H1 (cell line): Measurements from ENCODE around the gene ZBTB1. TPM values are rescaled to one million over a fixed set of nuclear protein-coding genes. Genes with fewer than 3 reads are reported as not detected.

Experiments used
- CTCF ChIA-PET: fragments of 300-600 bp; sonication (Branson Sonifier 250); formaldehyde crosslinking; loops from one replicate; lab custom pipeline; 2021; ENCODE audit not compliant: partially characterized antibody; lab: Charles Lee
- POLR2A ChIA-PET: fragments of 300-600 bp; sonication (Branson Sonifier 250); formaldehyde crosslinking; loops from one replicate; lab custom pipeline; 2021; ENCODE audit warnings: inconsistent platforms; ENCODE audit not compliant: partially characterized antibody; lab: Charles Lee
- DNase-seq, 2 experiments: peaks; one replicate each; pipeline versions ENCODE4 v3.0.0 to v3.0.0-alpha.2; 2010 to 2022; ENCODE audit warnings: low spot score in 2 of 2, low read depth in 1 of 2, mixed read lengths in 1 of 2
- FAIRE-seq: peaks from 2 replicates; lab custom pipeline; 2011; peaks lifted over from hg19 to GRCh38; lab: Jason Lieb, UNC
- H2AFZ ChIP-seq: 2 replicates; pipeline ENCODE4 v1.8.1; 2012; ENCODE audit warnings: low read length, inconsistent platforms
- H2AK5ac ChIP-seq: 2 replicates; pipeline ENCODE4 v1.6.1; 2013; ENCODE audit warnings: low read depth, low read length
- H2BK120ac ChIP-seq: replicated peaks from 2 replicates; pipeline ENCODE3; 2013; ENCODE audit warnings: low read depth, low read length, inconsistent platforms
- H2BK12ac ChIP-seq: 2 replicates; pipeline ENCODE4 v1.6.1; 2013; ENCODE audit warnings: low read depth, low read length
- H2BK15ac ChIP-seq: 2 replicates; pipeline ENCODE4 v1.6.1; 2013; ENCODE audit warnings: low read length
- H2BK20ac ChIP-seq: 2 replicates; pipeline ENCODE4 v1.6.1; 2013; ENCODE audit warnings: low read length
- H2BK5ac ChIP-seq: 2 replicates; pipeline ENCODE4 v1.6.1; 2013; ENCODE audit warnings: low read depth, low read length
- H3K14ac ChIP-seq: 2 replicates; pipeline ENCODE4 v1.6.1; 2013; ENCODE audit warnings: inconsistent platforms; ENCODE audit not compliant: insufficient read length
- H3K18ac ChIP-seq: 2 replicates; pipeline ENCODE4 v1.6.1; 2013; ENCODE audit warnings: low read length; ENCODE audit errors: extremely low read depth
- H3K23ac ChIP-seq: 2 replicates; pipeline ENCODE4 v1.6.1; 2013; ENCODE audit warnings: inconsistent platforms; ENCODE audit not compliant: insufficient read length
- H3K23me2 ChIP-seq: 2 replicates; pipeline ENCODE4 v1.6.1; 2013; ENCODE audit warnings: low read depth, low read length
- H3K27ac ChIP-seq: 2 replicates; pipeline ENCODE4 v1.6.1; 2011; ENCODE audit warnings: low read depth, low read length, inconsistent platforms
- H3K27me3 ChIP-seq, 4 experiments: replicated peaks in 1 of 4; 1 replicate in 1 of 4; 2 replicates in 3 of 4; pipeline versions ENCODE4 v1.6.1 to v1.8.1; 2011 to 2013; ENCODE audit warnings: low read length in 3 of 4, mild to moderate bottlenecking in 3 of 4, inconsistent platforms in 2 of 4, mixed read lengths in 2 of 4, moderate library complexity in 1 of 4; ENCODE audit not compliant: control insufficient read depth in 3 of 4, insufficient read depth in 3 of 4; ENCODE audit errors: extremely low read depth in 1 of 4
- H3K36me3 ChIP-seq, 4 experiments: 2 replicates each; pipeline versions ENCODE4 v1.6.1 to v1.8.1; 2011 to 2013; ENCODE audit warnings: mild to moderate bottlenecking in 4 of 4, low read length in 3 of 4, moderate library complexity in 2 of 4, control low read depth in 1 of 4, inconsistent platforms in 1 of 4; ENCODE audit not compliant: insufficient read depth in 4 of 4, control insufficient read depth in 2 of 4
- H3K4ac ChIP-seq: replicated peaks from 2 replicates; pipeline ENCODE3; 2013; ENCODE audit warnings: low read length, low read depth, mixed read lengths, inconsistent platforms; ENCODE audit not compliant: insufficient read length
- H3K4me1 ChIP-seq, 4 experiments: replicated peaks in 1 of 4; 1 replicate in 1 of 4; 2 replicates in 3 of 4; pipeline versions ENCODE4 v1.6.1 to v1.8.1; 2011 to 2013; ENCODE audit warnings: low read length in 3 of 4, inconsistent platforms in 2 of 4, mixed read lengths in 1 of 4; ENCODE audit not compliant: insufficient read depth in 4 of 4, control insufficient read depth in 3 of 4
- H3K4me2 ChIP-seq, 2 experiments: 2 replicates each; pipeline versions ENCODE4 v1.6.1 to v1.8.1; 2011 to 2013; ENCODE audit warnings: low read depth in 2 of 2, low read length in 2 of 2, control low read depth in 1 of 2, inconsistent platforms in 1 of 2, mild to moderate bottlenecking in 1 of 2; ENCODE audit not compliant: insufficient read depth in 1 of 2
- H3K4me3 ChIP-seq, 4 experiments: fragments of 200-600, 300-600 bp in 1 of 4; sonication (generic), shearing (Covaris generic), sonication (Bioruptor Twin) in 1 of 4; 2 replicates each; pipeline versions ENCODE4 v1.5.1 to v1.8.1; 2011 to 2016; ENCODE audit warnings: low read length in 4 of 4, low read depth in 3 of 4, control low read depth in 2 of 4, inconsistent platforms in 2 of 4, mild to moderate bottlenecking in 2 of 4, mixed read lengths in 1 of 4, moderate library complexity in 1 of 4; ENCODE audit not compliant: insufficient read depth in 2 of 4; ENCODE audit errors: extremely low read depth in 1 of 4
- H3K56ac ChIP-seq: replicated peaks from 2 replicates; pipeline ENCODE3; 2013; ENCODE audit warnings: low read depth, mild to moderate bottlenecking, mixed read lengths, low read length, inconsistent platforms; ENCODE audit not compliant: insufficient read length
- H3K79me1 ChIP-seq: 2 replicates; pipeline ENCODE4 v1.6.1; 2013; ENCODE audit warnings: low read depth, low read length, control low read depth
- H3K79me2 ChIP-seq, 2 experiments: 2 replicates each; pipeline versions ENCODE4 v1.6.1 to v1.8.1; 2012 to 2013; ENCODE audit warnings: low read length in 2 of 2, mild to moderate bottlenecking in 2 of 2, inconsistent platforms in 1 of 2; ENCODE audit not compliant: insufficient read depth in 2 of 2, control insufficient read depth in 1 of 2
- H3K9ac ChIP-seq, 4 experiments: replicated peaks in 1 of 4; 1 replicate in 1 of 4; 2 replicates in 3 of 4; pipeline versions ENCODE4 v1.6.1 to v1.8.1; 2011 to 2013; ENCODE audit warnings: low read depth in 3 of 4, low read length in 3 of 4, control low read depth in 2 of 4, mild to moderate bottlenecking in 2 of 4, moderate library complexity in 2 of 4, inconsistent platforms in 1 of 4; ENCODE audit errors: extremely low read depth in 1 of 4
- H3K9me3 ChIP-seq, 2 experiments: 2 replicates each; pipeline versions ENCODE4 v1.6.1 to v1.8.1; 2012 to 2013; ENCODE audit warnings: mild to moderate bottlenecking in 2 of 2, moderate library complexity in 2 of 2, control low read depth in 1 of 2, inconsistent platforms in 1 of 2, low read depth in 1 of 2, low read length in 1 of 2, mixed read lengths in 1 of 2; ENCODE audit not compliant: insufficient read depth in 2 of 2
- H4K20me1 ChIP-seq, 2 experiments: replicated peaks in 1 of 2; 2 replicates each; pipeline versions ENCODE3 to v1.8.1; 2011 to 2013; ENCODE audit warnings: inconsistent platforms in 2 of 2, low read length in 2 of 2, mild to moderate bottlenecking in 1 of 2; ENCODE audit not compliant: insufficient read depth in 2 of 2, control insufficient read depth in 1 of 2
- H4K5ac ChIP-seq: 2 replicates; pipeline ENCODE4 v1.6.1; 2013; ENCODE audit warnings: low read length, low read depth, mixed read lengths, inconsistent platforms; ENCODE audit not compliant: insufficient read length
- H4K8ac ChIP-seq: 2 replicates; pipeline ENCODE4 v1.8.0; 2013; ENCODE audit warnings: mild to moderate bottlenecking, moderate library complexity, low read length, inconsistent platforms; ENCODE audit not compliant: insufficient read depth; ENCODE audit errors: extremely low read depth
- H4K91ac ChIP-seq: replicated peaks from 2 replicates; pipeline ENCODE3; 2013; ENCODE audit warnings: low read length, mixed read lengths, inconsistent platforms; ENCODE audit not compliant: insufficient read length
- JUN ChIP-seq: IDR thresholded peaks from 2 replicates; pipeline ENCODE4 v1.6.1; 2011; ENCODE audit warnings: low read depth, mild to moderate bottlenecking, improper control_type of control experiment, low read length
- RBBP5 ChIP-seq: IDR thresholded peaks from 2 replicates; pipeline ENCODE4 v1.7.1; 2012; ENCODE audit warnings: low read depth, mild to moderate bottlenecking, inconsistent platforms, low read length, moderate library complexity, borderline replicate concordance
- TAF7 ChIP-seq: optimal IDR thresholded peaks from 2 replicates; pipeline ENCODE3; 2011; ENCODE audit warnings: low read depth, mild to moderate bottlenecking, inconsistent platforms, low read length, moderate library complexity, borderline replicate concordance
- WGBS, 2 experiments: shearing (Covaris generic) in 1 of 2; methylation state at CpG; one replicate each; pipeline versions ENCODE4 v1.1.6 to v1.1.7; 2013 to 2015; ENCODE audit warnings: low lambda C conversion rate in 2 of 2, mixed read lengths in 2 of 2, inconsistent platforms in 1 of 2, low coverage in 1 of 2, missing lambda C conversion rate in 1 of 2; ENCODE audit not compliant: insufficient replicate concordance in 2 of 2, insufficient coverage in 1 of 2, insufficient read length in 1 of 2; ENCODE audit errors: extremely low coverage in 1 of 2, missing lambda C conversion rate in 1 of 2; 5-methylcytosine and 5-hydroxymethylcytosine counted together
- polyA plus RNA-seq, 7 experiments: library from polyadenylated mRNA; depleted of rRNA in 3 of 7; stranded (reverse) in 5 of 7; unstranded in 2 of 7; fragments of >200 nt in 5 of 7; fragments of 200-250 nt in 2 of 7; gene quantifications; 1 replicate in 5 of 7; 2 replicates in 1 of 7; 4 replicates in 1 of 7; pipeline versions ENCODE4 v1.2.1 to v1.2.3, GENCODE V29; 2011 to 2013; ENCODE audit warnings: missing spikeins in 2 of 7, mixed read lengths in 2 of 7
- total RNA-seq: library from RNA; stranded (reverse); fragmentation: NEBNext Ultra II Directional; extraction: Animal tissue kit (Norgen Biotek cat#: 25700); gene quantifications from 2 replicates; pipeline ENCODE4 v1.2.1, GENCODE V29; 2021

The ZBTB1 gene
- total and polyA plus RNA-seq, 2 of the 8 experiments (the other 6 are each of a cell fraction or from before 2014, with no cell fraction given): 13.6 to 27.5 TPM

DNA sequence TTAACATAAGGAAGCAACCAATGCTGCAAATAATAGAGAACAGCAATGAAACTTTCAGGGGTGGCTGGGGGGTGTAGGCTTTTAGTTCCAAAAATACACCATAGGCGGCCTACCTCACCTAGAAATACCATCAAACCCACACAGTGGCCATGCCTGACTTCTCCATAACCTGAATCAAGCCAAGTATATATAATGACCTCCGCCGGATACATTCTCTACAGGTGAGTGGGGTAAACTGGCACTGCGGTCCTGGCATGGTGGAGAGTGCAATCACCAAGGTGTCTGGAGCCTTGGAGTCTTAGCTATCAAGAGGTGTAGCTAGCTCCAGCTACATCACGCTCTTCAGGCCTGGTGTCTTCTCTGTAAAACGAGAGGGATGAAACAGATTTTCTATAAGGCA lies 2.1 kb upstream of the ZBTB1 start:
- WGBS, 2 experiments: 88% methylated on average over 6 of the region's 6 CpGs; no CpG with 5 or more reads in 1 of the 2 experiments
- no peaks in the 10 kb centered on the region; a peak in 1 of 8 replicates for H3K36me3 ChIP-seq
- TF ChIP-seq RBBP5: no peak
- TF ChIP-seq JUN: no peak
- TF ChIP-seq TAF7: no peak
- TF ChIP-seq, all 59 proteins: peak for 0
- H3K79me1 ChIP-seq: peaks cover 4% of the 10 kb centered on the region
- H3K14ac ChIP-seq: no peak overlapping the region
- no peak overlapping the region for H3K18ac ChIP-seq
- no peak overlapping the region for H2AFZ ChIP-seq
- peaks cover 19% of the 10 kb centered on the region for H3K23me2 ChIP-seq
- no peak overlapping the region for H3K56ac ChIP-seq
- H2AK5ac ChIP-seq: no peak overlapping the region
- no peak overlapping the region for H3K27ac ChIP-seq
- H2BK15ac ChIP-seq: no peak overlapping the region
- H3K9ac ChIP-seq: peak overlapping the region in 3 of 4 experiments; percentile 75 to 96 (median 95); a peak in 5 of 7 replicates
- H3K9me3 ChIP-seq: no peaks in the 10 kb centered on the region
- peak overlapping the region; percentile 68 to 93 (median 78); a peak in 7 of 8 replicates for H3K4me3 ChIP-seq
- no peak overlapping the region for H4K8ac ChIP-seq
- no peak overlapping the region; the same call in 1 of the 2 replicates for H2BK12ac ChIP-seq
- H3K23ac ChIP-seq: no peak overlapping the region
- DNase-seq: no peak
- no peaks in the 10 kb centered on the region for H3K27me3 ChIP-seq
- ChIA-PET POLR2A (interaction anchor here (0.6 to 4.4 kb wide), 13 partner anchors 9 to 207 kb away, joined by 3 to 52 read pairs (median 4); partner anchors contain the start of genes AKAP5 and HSPA2), CTCF (interaction anchor here (0.6 to 1.7 kb wide), 10 partner anchors 8 to 268 kb away, joined by 3 to 4 read pairs (median 3); no protein-coding TSS in a partner anchor)
- H4K20me1 ChIP-seq: peaks cover 3 to 6% of the 10 kb centered on the region in 2 experiments
- no peak overlapping the region for H4K91ac ChIP-seq
- no peak overlapping the region for H2BK5ac ChIP-seq
- peaks cover 11 to 60% of the 10 kb centered on the region in 2 experiments; a peak in 3 of 4 replicates for H3K79me2 ChIP-seq
- FAIRE-seq: no peak
- H2BK20ac ChIP-seq: no peak overlapping the region
- H2BK120ac ChIP-seq: no peak overlapping the region
- peak overlapping the region; percentile 97 for H3K4me2 ChIP-seq
- no peak overlapping the region for H3K4ac ChIP-seq
- peaks cover 2 to 10% (median 7%) of the 10 kb centered on the region in 4 experiments; a peak in 4 of 7 replicates for H3K4me1 ChIP-seq
- no peak overlapping the region for H4K5ac ChIP-seq
